ENCODE data around the gene LRRFIP1. TPM values are rescaled to one million over a fixed set of nuclear protein-coding genes. Genes with fewer than 3 reads are reported as not detected.

Gene LRRFIP1
- total and polyA plus RNA-seq, 2 of the 13 experiments (the other 11 are each of a cell fraction or from before 2014, with no cell fraction given), result 15.9 to 40.5 TPM

- TF ChIP-seq STAT5B (CRISPR knock-in tag; IDR thresholded peaks at IDR 0.05), result no peak
- TF ChIP-seq, protein P1, sequence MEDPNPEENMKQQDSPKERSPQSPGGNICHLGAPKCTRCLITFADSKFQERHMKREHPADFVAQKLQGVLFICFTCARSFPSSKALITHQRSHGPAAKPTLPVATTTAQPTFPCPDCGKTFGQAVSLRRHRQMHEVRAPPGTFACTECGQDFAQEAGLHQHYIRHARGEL (CRISPR knock-in tag; IDR thresholded peaks at IDR 0.05), result 0 out of 2 replicates have a peak, but pooled peaks have one; percentile 58
- peak; percentile 100 for TF ChIP-seq TFAP4 (IDR thresholded peaks at IDR 0.05; ENCODE audit: borderline replicate concordance, low read depth)
- TF ChIP-seq SALL2 (CRISPR knock-in tag; IDR thresholded peaks at IDR 0.05), result peak; percentile 74; the same call in 1 of the 2 replicates
- TF ChIP-seq KLF9 (CRISPR knock-in tag; IDR thresholded peaks at IDR 0.05; ENCODE audit: low read depth), result no peak
- peak; percentile 77 for TF ChIP-seq ZHX1 (CRISPR knock-in tag; IDR thresholded peaks at IDR 0.05; ENCODE audit: low read depth)
- TF ChIP-seq ZNF30 (CRISPR knock-in tag; IDR thresholded peaks at IDR 0.05), result no peak
- TF ChIP-seq REL (CRISPR knock-in tag; conservative IDR thresholded peaks at IDR 0.05), result 0 out of 2 replicates have a peak, but pooled peaks have one; percentile 42
- TF ChIP-seq CBX5 (CRISPR knock-in tag; IDR thresholded peaks at IDR 0.05; ENCODE audit: borderline replicate concordance), result peak; percentile 72; the same call in 1 of the 2 replicates
- peak; percentile 98 for TF ChIP-seq ZBTB7B (CRISPR knock-in tag; IDR thresholded peaks at IDR 0.05)
- TF ChIP-seq SP140L (CRISPR knock-in tag; IDR thresholded peaks at IDR 0.05; ENCODE audit: borderline replicate concordance), result no peak
- TF ChIP-seq NCOA1 (CRISPR knock-in tag; IDR thresholded peaks at IDR 0.05), result peak; percentile 96
- no peak for TF ChIP-seq ZNF670 (CRISPR knock-in tag; IDR thresholded peaks at IDR 0.05; ENCODE audit: borderline replicate concordance)
- TF ChIP-seq ZIK1 (CRISPR knock-in tag; IDR thresholded peaks at IDR 0.05; ENCODE audit: borderline replicate concordance, low read depth), result peak; percentile 74
- TF ChIP-seq ZNF766 (CRISPR knock-in tag; IDR thresholded peaks at IDR 0.05; ENCODE audit: borderline replicate concordance), result peak; percentile 86; the same call in 1 of the 2 replicates
- no peak for TF ChIP-seq PAF1 (CRISPR knock-in tag; IDR thresholded peaks at IDR 0.05)
- no peak for TF ChIP-seq ZBTB21 (CRISPR knock-in tag; IDR thresholded peaks at IDR 0.05)
- peak; percentile 98 for TF ChIP-seq ZBTB7A (CRISPR knock-in tag; IDR thresholded peaks at IDR 0.05)
- TF ChIP-seq TOPORS (CRISPR knock-in tag; IDR thresholded peaks at IDR 0.05), result no peak
- TF ChIP-seq ZSCAN25 (CRISPR knock-in tag; IDR thresholded peaks at IDR 0.05), result peak; percentile 83; the same call in 1 of the 2 replicates
- TF ChIP-seq NCOA2 (CRISPR knock-in tag; IDR thresholded peaks at IDR 0.05), result peak; percentile 93
- TF ChIP-seq KDM6A (CRISPR knock-in tag; IDR thresholded peaks at IDR 0.05; ENCODE audit: low read depth), result peak; percentile 72
- peak; percentile 79; the same call in 1 of the 2 replicates for TF ChIP-seq TSC22D2 (CRISPR knock-in tag; IDR thresholded peaks at IDR 0.05; ENCODE audit: borderline replicate concordance)
- peak; percentile 64; the same call in 1 of the 2 replicates for TF ChIP-seq HNRNPL (IDR thresholded peaks at IDR 0.05; ENCODE audit: low read depth, low read length)
- TF ChIP-seq NONO (IDR thresholded peaks at IDR 0.05), result no peak
- TF ChIP-seq NONO (CRISPR knock-in tag; conservative IDR thresholded peaks at IDR 0.05), result peak; percentile 97
- no peak; the same call in 1 of the 2 replicates for TF ChIP-seq ATF3 (CRISPR knock-in tag; IDR thresholded peaks at IDR 0.05)
- TF ChIP-seq RORA (CRISPR knock-in tag; IDR thresholded peaks at IDR 0.05), result no peak
- TF ChIP-seq SMARCC2 (IDR thresholded peaks at IDR 0.05), result no peak
- peak; percentile 78 for TF ChIP-seq MYC (CRISPR knock-in tag; IDR thresholded peaks at IDR 0.05; ENCODE audit: borderline replicate concordance)
These were observed 41.7 kb upstream of the LRRFIP1 start (continued) for GRCh38 chr2:237585590-237586221.

Measured in HepG2 (cell line).